HepG2 (cell line): ENCODE measurements around the gene STRADB. TPM values are rescaled to one million over a fixed set of nuclear protein-coding genes. Genes with fewer than 3 reads are reported as not detected.
A peak's percentile ranks its signal among the peaks of the same experiment; 100 is the strongest.

ENCODE experiments used
- ATAD3A ChIP-seq: sonication (generic); formaldehyde crosslinking; IDR thresholded peaks from 2 replicates; pipeline ENCODE4 v1.4.0; 2020; ENCODE audit warnings: missing genetic modification reagents
- BORCS8-MEF2B ChIP-seq: sonication (generic); formaldehyde crosslinking; IDR thresholded peaks from 2 replicates; pipeline ENCODE4 v1.8.0; 2022; ENCODE audit warnings: mild to moderate bottlenecking, missing genetic modification reagents
- DPF2 ChIP-seq: sonication (generic); formaldehyde crosslinking; IDR thresholded peaks from 2 replicates; pipeline ENCODE4 v1.4.0; 2020; ENCODE audit warnings: mild to moderate bottlenecking, low read depth, missing genetic modification reagents, borderline replicate concordance
- FOXJ3 ChIP-seq: sonication (generic); formaldehyde crosslinking; IDR thresholded peaks from 2 replicates; pipeline ENCODE4 v1.4.0; 2020; ENCODE audit warnings: missing genetic modification reagents, mild to moderate bottlenecking, borderline replicate concordance
- IRX3 ChIP-seq: sonication (generic); formaldehyde crosslinking; IDR thresholded peaks from 2 replicates; pipeline ENCODE4 v1.8.1; 2023; ENCODE audit warnings: mild to moderate bottlenecking, low read depth, missing genetic modification reagents, borderline replicate concordance
- JDP2 ChIP-seq: sonication (generic); formaldehyde crosslinking; IDR thresholded peaks from 2 replicates; pipeline ENCODE4 v1.8.1; 2022; ENCODE audit warnings: missing genetic modification reagents, borderline replicate concordance
- KDM5A ChIP-seq: fragments of 200-600 bp; sonication (generic); IDR thresholded peaks from 2 replicates; pipeline ENCODE4 v1.7.0; 2018; ENCODE audit warnings: antibody characterized with exemption, mild to moderate bottlenecking, low read length, borderline replicate concordance
- REXO4 ChIP-seq: sonication (generic); formaldehyde crosslinking; IDR thresholded peaks from 2 replicates; pipeline ENCODE4 v1.8.0; 2022; ENCODE audit warnings: missing genetic modification reagents, mild to moderate bottlenecking, borderline replicate concordance
- SNAPC2 ChIP-seq: sonication (generic); formaldehyde crosslinking; IDR thresholded peaks from 2 replicates; pipeline ENCODE4 v1.8.1; 2022; ENCODE audit warnings: mild to moderate bottlenecking, missing genetic modification reagents
- SP1 ChIP-seq, 2 experiments: fragments of 450-650 bp in 1 of 2; sonication (generic) in 1 of 2; formaldehyde crosslinking in 1 of 2; IDR thresholded peaks; 2 replicates each; pipeline versions ENCODE4 v1.4.0 to v1.6.1; 2016 to 2020; ENCODE audit warnings: missing genetic modification reagents in 1 of 2
- SP5 ChIP-seq: IDR thresholded peaks from 2 replicates; pipeline ENCODE4 v1.6.1; 2016; ENCODE audit warnings: low read depth, borderline replicate concordance
- STAG1 ChIP-seq: sonication (generic); formaldehyde crosslinking; IDR thresholded peaks from 2 replicates; pipeline ENCODE4 v1.4.0; 2020; ENCODE audit warnings: missing genetic modification reagents
- THAP11 ChIP-seq: IDR thresholded peaks from 2 replicates; pipeline ENCODE4 v1.6.1; 2016; ENCODE audit warnings: missing biosample characterization, missing genetic modification reagents
- ZBTB3 ChIP-seq: sonication (generic); formaldehyde crosslinking; IDR thresholded peaks from 2 replicates; pipeline ENCODE4 v1.4.0; 2020; ENCODE audit warnings: low read depth, mild to moderate bottlenecking, moderate library complexity, missing genetic modification reagents, borderline replicate concordance
- ZFAT ChIP-seq: sonication (generic); formaldehyde crosslinking; conservative IDR thresholded peaks from 2 replicates; pipeline ENCODE4 v1.8.1; 2023; ENCODE audit warnings: missing genetic modification reagents, inconsistent platforms
- ZNF3 ChIP-seq: IDR thresholded peaks from 2 replicates; pipeline ENCODE4 v1.7.0; 2017; ENCODE audit warnings: inconsistent platforms
- ZNF468 ChIP-seq: sonication (generic); formaldehyde crosslinking; IDR thresholded peaks from 2 replicates; pipeline ENCODE4 v1.8.0; 2022; ENCODE audit warnings: mild to moderate bottlenecking, moderate library complexity, missing genetic modification reagents
- ZNF703 ChIP-seq: sonication (generic); formaldehyde crosslinking; IDR thresholded peaks from 2 replicates; pipeline ENCODE4 v1.5.1; 2020; ENCODE audit warnings: missing genetic modification reagents, mild to moderate bottlenecking, moderate library complexity, borderline replicate concordance
- ZNF749 ChIP-seq: sonication (generic); formaldehyde crosslinking; IDR thresholded peaks from 2 replicates; pipeline ENCODE4 v1.8.0; 2022; ENCODE audit warnings: mild to moderate bottlenecking, missing genetic modification reagents, moderate library complexity, borderline replicate concordance
- ZNF781 ChIP-seq: sonication (generic); formaldehyde crosslinking; IDR thresholded peaks from 2 replicates; pipeline ENCODE4 v1.5.1; 2020; ENCODE audit warnings: borderline replicate concordance, mild to moderate bottlenecking, missing genetic modification reagents; ENCODE audit errors: not compliant biosample characterization
- ZSCAN9 ChIP-seq: IDR thresholded peaks from 2 replicates; pipeline ENCODE4 v1.6.1; 2016; ENCODE audit warnings: borderline replicate concordance
- polyA plus RNA-seq, 8 experiments: library from polyadenylated mRNA; depleted of rRNA in 3 of 8; stranded (reverse) in 7 of 8; unstranded in 1 of 8; fragments of >200 nt; fragmentation: Illumina TruSeq in 4 of 8; extraction: Trizol in 4 of 8; gene quantifications; 2 replicates each; pipeline versions ENCODE4 v1.2.1 to v1.2.3, GENCODE V29; 2011 to 2016; ENCODE audit warnings: low read depth in 4 of 8, missing spikeins in 1 of 8, mixed read lengths in 1 of 8; ENCODE audit not compliant: insufficient read depth in 1 of 8
- total RNA-seq, 5 experiments: library from RNA; depleted of rRNA; stranded (reverse); fragments of >200 nt; fragmentation: Illumina TruSeq; extraction: Trizol; gene quantifications; 2 replicates each; pipeline ENCODE4 v1.2.3, GENCODE V29; 2016; ENCODE audit warnings: low read depth in 1 of 5
- TF ChIP-seq, protein P1 (sequence below): sonication (generic); formaldehyde crosslinking; IDR thresholded peaks from 2 replicates; pipeline ENCODE4 v1.5.0; 2020; ENCODE audit warnings: missing genetic modification reagents
- TF ChIP-seq, protein P2 (sequence below): sonication (generic); formaldehyde crosslinking; IDR thresholded peaks from 2 replicates; pipeline ENCODE4 v1.5.0; 2020; ENCODE audit warnings: missing genetic modification reagents, mild to moderate bottlenecking, borderline replicate concordance
- TF ChIP-seq, protein P3 (sequence below): IDR thresholded peaks from 2 replicates; pipeline ENCODE4 v1.6.1; 2012; ENCODE audit warnings: inconsistent platforms
- TF ChIP-seq, protein P4 (sequence below): IDR thresholded peaks from 2 replicates; pipeline ENCODE4 v1.6.1; 2018; ENCODE audit warnings: missing genetic modification reagents
- TF ChIP-seq, protein P5 (sequence below): sonication (generic); formaldehyde crosslinking; IDR thresholded peaks from 2 replicates; pipeline ENCODE4 v1.4.0; 2020; ENCODE audit warnings: missing genetic modification reagents

STRADB gene
- total and polyA plus RNA-seq, 2 of the 13 experiments (the other 11 are each of a cell fraction or from before 2014, with no cell fraction given), result 34.1 to 66.6 TPM

DNA sequence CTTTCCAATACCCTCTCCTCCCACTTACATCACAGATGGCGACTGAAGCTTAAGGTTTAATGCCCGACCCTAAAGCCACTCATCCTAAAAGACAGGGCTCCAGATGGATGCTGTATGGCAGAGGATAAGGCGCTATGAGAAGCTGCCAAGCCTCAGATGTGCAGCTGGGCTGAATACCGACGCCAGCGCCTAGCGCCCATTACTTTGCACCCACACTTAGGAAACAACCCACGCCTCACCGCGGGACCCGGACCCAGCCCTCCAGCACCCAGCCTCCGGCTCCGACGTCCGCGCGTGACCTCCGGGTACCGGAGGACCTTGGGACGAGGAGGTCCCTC, 617 bp upstream of the STRADB start (continued):
- no peak for TF ChIP-seq SP5 (CRISPR knock-in tag)
- TF ChIP-seq FOXJ3 (CRISPR knock-in tag), result no peak
- 0 out of 2 replicates have a peak, but pooled peaks have one; percentile 72 for TF ChIP-seq REXO4 (CRISPR knock-in tag)
- TF ChIP-seq, protein P1, sequence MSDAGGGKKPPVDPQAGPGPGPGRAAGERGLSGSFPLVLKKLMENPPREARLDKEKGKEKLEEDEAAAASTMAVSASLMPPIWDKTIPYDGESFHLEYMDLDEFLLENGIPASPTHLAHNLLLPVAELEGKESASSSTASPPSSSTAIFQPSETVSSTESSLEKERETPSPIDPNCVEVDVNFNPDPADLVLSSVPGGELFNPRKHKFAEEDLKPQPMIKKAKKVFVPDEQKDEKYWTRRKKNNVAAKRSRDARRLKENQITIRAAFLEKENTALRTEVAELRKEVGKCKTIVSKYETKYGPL (CRISPR knock-in tag), result no peak
- TF ChIP-seq, protein P2, sequence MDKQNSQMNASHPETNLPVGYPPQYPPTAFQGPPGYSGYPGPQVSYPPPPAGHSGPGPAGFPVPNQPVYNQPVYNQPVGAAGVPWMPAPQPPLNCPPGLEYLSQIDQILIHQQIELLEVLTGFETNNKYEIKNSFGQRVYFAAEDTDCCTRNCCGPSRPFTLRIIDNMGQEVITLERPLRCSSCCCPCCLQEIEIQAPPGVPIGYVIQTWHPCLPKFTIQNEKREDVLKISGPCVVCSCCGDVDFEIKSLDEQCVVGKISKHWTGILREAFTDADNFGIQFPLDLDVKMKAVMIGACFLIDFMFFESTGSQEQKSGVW, result no peak
- peak; percentile 67 for TF ChIP-seq ZNF781 (CRISPR knock-in tag)
- peak; percentile 14; the same call in 1 of the 2 replicates for TF ChIP-seq ZBTB3 (CRISPR knock-in tag)
- TF ChIP-seq JDP2 (CRISPR knock-in tag), result no peak
- TF ChIP-seq, protein P3, sequence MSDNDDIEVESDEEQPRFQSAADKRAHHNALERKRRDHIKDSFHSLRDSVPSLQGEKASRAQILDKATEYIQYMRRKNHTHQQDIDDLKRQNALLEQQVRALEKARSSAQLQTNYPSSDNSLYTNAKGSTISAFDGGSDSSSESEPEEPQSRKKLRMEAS, result no peak
- TF ChIP-seq IRX3 (CRISPR knock-in tag), result no peak
- TF ChIP-seq ZNF468 (CRISPR knock-in tag), result 0 out of 2 replicates have a peak, but pooled peaks have one; percentile 40
- no peak for TF ChIP-seq SNAPC2 (CRISPR knock-in tag)
- TF ChIP-seq, protein P4, sequence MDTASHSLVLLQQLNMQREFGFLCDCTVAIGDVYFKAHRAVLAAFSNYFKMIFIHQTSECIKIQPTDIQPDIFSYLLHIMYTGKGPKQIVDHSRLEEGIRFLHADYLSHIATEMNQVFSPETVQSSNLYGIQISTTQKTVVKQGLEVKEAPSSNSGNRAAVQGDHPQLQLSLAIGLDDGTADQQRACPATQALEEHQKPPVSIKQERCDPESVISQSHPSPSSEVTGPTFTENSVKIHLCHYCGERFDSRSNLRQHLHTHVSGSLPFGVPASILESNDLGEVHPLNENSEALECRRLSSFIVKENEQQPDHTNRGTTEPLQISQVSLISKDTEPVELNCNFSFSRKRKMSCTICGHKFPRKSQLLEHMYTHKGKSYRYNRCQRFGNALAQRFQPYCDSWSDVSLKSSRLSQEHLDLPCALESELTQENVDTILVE (CRISPR knock-in tag), result no peak
- TF ChIP-seq, protein P5, sequence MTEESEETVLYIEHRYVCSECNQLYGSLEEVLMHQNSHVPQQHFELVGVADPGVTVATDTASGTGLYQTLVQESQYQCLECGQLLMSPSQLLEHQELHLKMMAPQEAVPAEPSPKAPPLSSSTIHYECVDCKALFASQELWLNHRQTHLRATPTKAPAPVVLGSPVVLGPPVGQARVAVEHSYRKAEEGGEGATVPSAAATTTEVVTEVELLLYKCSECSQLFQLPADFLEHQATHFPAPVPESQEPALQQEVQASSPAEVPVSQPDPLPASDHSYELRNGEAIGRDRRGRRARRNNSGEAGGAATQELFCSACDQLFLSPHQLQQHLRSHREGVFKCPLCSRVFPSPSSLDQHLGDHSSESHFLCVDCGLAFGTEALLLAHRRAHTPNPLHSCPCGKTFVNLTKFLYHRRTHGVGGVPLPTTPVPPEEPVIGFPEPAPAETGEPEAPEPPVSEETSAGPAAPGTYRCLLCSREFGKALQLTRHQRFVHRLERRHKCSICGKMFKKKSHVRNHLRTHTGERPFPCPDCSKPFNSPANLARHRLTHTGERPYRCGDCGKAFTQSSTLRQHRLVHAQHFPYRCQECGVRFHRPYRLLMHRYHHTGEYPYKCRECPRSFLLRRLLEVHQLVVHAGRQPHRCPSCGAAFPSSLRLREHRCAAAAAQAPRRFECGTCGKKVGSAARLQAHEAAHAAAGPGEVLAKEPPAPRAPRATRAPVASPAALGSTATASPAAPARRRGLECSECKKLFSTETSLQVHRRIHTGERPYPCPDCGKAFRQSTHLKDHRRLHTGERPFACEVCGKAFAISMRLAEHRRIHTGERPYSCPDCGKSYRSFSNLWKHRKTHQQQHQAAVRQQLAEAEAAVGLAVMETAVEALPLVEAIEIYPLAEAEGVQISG, result no peak
- peak; percentile 14; the same call in 1 of the 2 replicates for TF ChIP-seq ZNF749 (CRISPR knock-in tag)
- no peak for TF ChIP-seq SP1 (IDR thresholded peaks at IDR 0.05)
- TF ChIP-seq SP1 (CRISPR knock-in tag; IDR thresholded peaks at IDR 0.05), result no peak
- peak; percentile 52; the same call in 1 of the 2 replicates for TF ChIP-seq ZNF703
- TF ChIP-seq ZFAT (CRISPR knock-in tag), result no peak
- TF ChIP-seq DPF2, result no peak
- TF ChIP-seq THAP11 (CRISPR knock-in tag), result no peak
- TF ChIP-seq ZNF3 (CRISPR knock-in tag), result no peak
- TF ChIP-seq ATAD3A, result no peak
- no peak for TF ChIP-seq STAG1 (CRISPR knock-in tag)
- no peak for TF ChIP-seq ZSCAN9 (CRISPR knock-in tag)
- TF ChIP-seq BORCS8-MEF2B (CRISPR knock-in tag), result no peak; the same call in 1 of the 2 replicates
- TF ChIP-seq KDM5A, result no peak; the same call in 1 of the 2 replicates
